Thoracic aorta (tissue), 2 donors: ENCODE measurements around the gene ULK2. TPM values are rescaled to one million over a fixed set of nuclear protein-coding genes. Genes with fewer than 3 reads are reported as not detected.

ENCODE experiments used
- ATAC-seq: fragments of 150-250 bp; one replicate; pipeline ENCODE4 v1.8.0; 2017; ENCODE audit warnings: low read depth; ENCODE audit not compliant: insufficient number of reproducible peaks, low FRiP score
- DNase-seq: peaks from one replicate; pipeline ENCODE4 v3.0.0-alpha.2; 2020; ENCODE audit warnings: low spot score
- H3K27ac ChIP-seq, 2 donors: fragments of 200-600 bp; sonication (generic); 1 replicate in 1 of 2; 2 replicates in 1 of 2; pipeline ENCODE4 v1.5.1; 2016; ENCODE audit warnings: mild to moderate bottlenecking in 2 of 2, moderate library complexity in 2 of 2
- H3K27me3 ChIP-seq: fragments of 200-600 bp; sonication (generic); replicated peaks from 2 replicates; pipeline ENCODE4 v1.6.0; 2016; ENCODE audit warnings: mild to moderate bottlenecking; ENCODE audit not compliant: insufficient read depth
- H3K36me3 ChIP-seq: fragments of 200-600 bp; sonication (generic); one replicate; pipeline ENCODE4 v1.5.1; 2016
- H3K4me1 ChIP-seq, 2 donors: fragments of 200-600 bp; sonication (generic); 1 replicate in 1 of 2; 2 replicates in 1 of 2; pipeline versions ENCODE4 v1.5.1 to v1.6.0; 2016; ENCODE audit warnings: low read depth in 2 of 2, mild to moderate bottlenecking in 1 of 2; ENCODE audit not compliant: control insufficient read depth in 1 of 2
- H3K4me3 ChIP-seq: fragments of 200-600 bp; sonication (generic); 2 replicates; pipeline ENCODE4 v1.5.1; 2016; ENCODE audit warnings: mild to moderate bottlenecking
- H3K9me3 ChIP-seq: fragments of 200-600 bp; sonication (generic); 2 replicates; pipeline ENCODE4 v1.5.1; 2016
- CTCF ChIP-seq: fragments of 200-600 bp; sonication (generic); IDR thresholded peaks from one replicate; pipeline ENCODE4 v1.5.1; 2019; ENCODE audit warnings: antibody characterized with exemption
- total RNA-seq, 2 donors: library from RNA; depleted of rRNA; stranded (reverse); fragments of >200 nt; gene quantifications; one replicate each; pipeline versions ENCODE4 v1.1.0 to v1.2.3, GENCODE V29; 2016

Gene ULK2
- total RNA-seq, 2 donors from 2014 or later = 24.8 TPM

- H3K4me1 ChIP-seq = peaks cover 0 to 8% of the 10 kb centered on the region in 2 donors
- no peak overlapping the region for H3K27ac ChIP-seq
- DNase-seq = no peak
- no peaks in the 10 kb centered on the region for H3K9me3 ChIP-seq
- no peaks in the 10 kb centered on the region for H3K36me3 ChIP-seq
- TF ChIP-seq CTCF = no peak
- H3K4me3 ChIP-seq = no peak overlapping the region
- no peak for ATAC-seq
- no peaks in the 10 kb centered on the region for H3K27me3 ChIP-seq
Measured at GRCh38 chr17:19733953-19734526, 133.7 kb downstream of the ULK2 start.

GRCh38 chr17:19731626-19732025, 136.1 kb downstream of the ULK2 start:
- no peaks in the 10 kb centered on the region for H3K27me3 ChIP-seq
- H3K4me1 ChIP-seq = peaks cover 17 to 30% of the 10 kb centered on the region in 2 donors
- H3K27ac ChIP-seq = no peak overlapping the region
- no peaks in the 10 kb centered on the region for H3K9me3 ChIP-seq
- no peak for DNase-seq
- no peak overlapping the region for H3K4me3 ChIP-seq
- H3K36me3 ChIP-seq = no peaks in the 10 kb centered on the region
- ATAC-seq = no peak
- TF ChIP-seq CTCF = no peak

- Histone ChIP-seq H3K4me1 (peaks cover 17 to 30% of the 10 kb centered on the region in 2 donors), H3K4me3 (no peak overlapping the region), H3K27me3 (no peaks in the 10 kb centered on the region), H3K36me3 (no peaks in the 10 kb centered on the region), H3K27ac (peak overlapping the region in 1 of 2 donors; percentile 19), H3K9me3 (no peaks in the 10 kb centered on the region)
- TF ChIP-seq CTCF = no peak
- ATAC-seq (no peak), DNase-seq (no peak)
Measured at GRCh38 chr17:19730843-19731242, 136.9 kb downstream of the ULK2 start.

- Histone ChIP-seq H3K4me1 (peaks cover 17 to 34% of the 10 kb centered on the region in 2 donors), H3K27me3 (no peaks in the 10 kb centered on the region), H3K36me3 (no peaks in the 10 kb centered on the region), H3K9me3 (no peaks in the 10 kb centered on the region), H3K27ac (no peak overlapping the region), H3K4me3 (no peak overlapping the region)
- TF ChIP-seq CTCF = no peak
- no peak for DNase-seq
- ATAC-seq = no peak
Measured at GRCh38 chr17:19729900-19730299, 137.8 kb downstream of the ULK2 start.

- H3K4me1 ChIP-seq = peaks cover 20 to 44% of the 10 kb centered on the region in 2 donors
- TF ChIP-seq CTCF = no peak
- no peaks in the 10 kb centered on the region for H3K27me3 ChIP-seq
- ATAC-seq (peak; percentile 37), DNase-seq (peak; percentile 40)
- peak overlapping the region; percentile 78 to 84 for H3K27ac ChIP-seq
- no peak overlapping the region for H3K4me3 ChIP-seq
- H3K36me3 ChIP-seq = no peaks in the 10 kb centered on the region
- no peaks in the 10 kb centered on the region for H3K9me3 ChIP-seq
Measured at GRCh38 chr17:19728084-19728495, 139.6 kb downstream of the ULK2 start.
